GM10248 (cell line): ENCODE measurements around the gene KRTAP3-2.

Source experiments
- CTCF ChIA-PET: fragments of 300-600 bp; sonication (Branson Sonifier 250); formaldehyde crosslinking; extraction: SDS; loops from one replicate; lab custom pipeline; 2021; ENCODE audit warnings: antibody characterized with exemption; lab: Yijun Ruan, JAX
- POLR2A ChIA-PET: fragments of 350-650 bp; sonication (Branson Sonifier 250); formaldehyde crosslinking; extraction: SDS; loops from one replicate; lab custom pipeline; 2020; ENCODE audit warnings: antibody characterized with exemption; lab: Yijun Ruan, JAX
- DNase-seq: peaks from one replicate; pipeline ENCODE4 v3.0.0; 2012; ENCODE audit errors: extremely low spot score
- CTCF ChIP-seq: IDR thresholded peaks from 2 replicates; pipeline ENCODE4 v1.5.1; 2012; ENCODE audit warnings: mild to moderate bottlenecking, low read depth; ENCODE audit errors: extremely low read depth, missing control alignments, control extremely low read depth

KRTAP3-2 gene

GRCh38 chr17:41009936-41010335 is 10.2 kb upstream of the KRTAP3-2 start:
- CTCF ChIA-PET = no interaction called here
- POLR2A ChIA-PET = no interaction called here
- no peak for DNase-seq
- no peak for TF ChIP-seq CTCF

GRCh38 chr17:41009301-41009760 is 9.6 kb upstream of the KRTAP3-2 start:
- POLR2A ChIA-PET = no interaction called here
- CTCF ChIA-PET = no interaction called here

GRCh38 chr17:41008811-41009210 is 9.1 kb upstream of the KRTAP3-2 start, which contains the start of gene KRTAP3-1:
Gene KRTAP3-1 (minus strand): TSS chr17:41009128. CDS start chr17:41009074, 54 bp downstream.
- ChIA-PET CTCF (no interaction called here), POLR2A (no interaction called here)
- DNase-seq = no peak
- no peak for TF ChIP-seq CTCF

More at GRCh38 chr17:41009301-41009760, 9.6 kb upstream of the KRTAP3-2 start:
- DNase-seq = no peak
- no peak for TF ChIP-seq CTCF

- CTCF ChIA-PET = no interaction called here
- no peak for TF ChIP-seq CTCF
- DNase-seq = no peak
- POLR2A ChIA-PET = no interaction called here
Measured at GRCh38 chr17:41004397-41004796, 4.7 kb upstream of the KRTAP3-2 start.

GRCh38 chr17:41003926-41004325 is 4.2 kb upstream of the KRTAP3-2 start:
- POLR2A ChIA-PET = no interaction called here
- no peak for TF ChIP-seq CTCF
- no peak for DNase-seq
- CTCF ChIA-PET = no interaction called here

GRCh38 chr17:41002814-41003213 is 3.1 kb upstream of the KRTAP3-2 start:
- no peak for DNase-seq
- ChIA-PET POLR2A (no interaction called here), CTCF (no interaction called here)
- TF ChIP-seq CTCF = no peak
